ENCODE data around the gene HDDC3. TPM values are rescaled to one million over a fixed set of nuclear protein-coding genes. Genes with fewer than 3 reads are reported as not detected.

Gene HDDC3
- total RNA-seq, 1 donor from 2014 or later, result 10.5 TPM

GRCh38 chr15:90960298-90961091 is 28.1 kb upstream of the HDDC3 start:
- Histone ChIP-seq H3K4me1 (ENCODE audit: insufficient read depth, low read length) (peaks cover 18% of the 10 kb centered on the region), H3K79me2 (ENCODE audit: insufficient read depth, low read length) (peaks cover 3% of the 10 kb centered on the region), H3K27ac (ENCODE audit: low read depth, low read length) (no peak overlapping the region), H3K9ac (ENCODE audit: low read length) (no peak overlapping the region), H3K27me3 (ENCODE audit: insufficient read depth, low read length) (no peaks in the 10 kb centered on the region), H4K20me1 (ENCODE audit: insufficient read depth, low read length) (peaks cover 5% of the 10 kb centered on the region), H3K4me3 (ENCODE audit: insufficient read depth, low read depth, low read length) (no peak overlapping the region), H3K9me3 (ENCODE audit: insufficient read depth, low read depth, low read length) (no peaks in the 10 kb centered on the region), H2AFZ (ENCODE audit: low read depth, low read length) (no peak overlapping the region), H3K4me2 (ENCODE audit: low read length) (no peak overlapping the region), H3K36me3 (ENCODE audit: insufficient read depth, low read length) (peaks cover 5% of the 10 kb centered on the region)
- Mint-ChIP-seq H3K4me1 (ENCODE audit: low read depth, unreplicated experiment) (no peaks in the 10 kb centered on the region), H3K27me3 (ENCODE audit: low read depth, unreplicated experiment) (no peaks in the 10 kb centered on the region), H3K36me3 (ENCODE audit: low read depth, unreplicated experiment) (peaks cover 7% of the 10 kb centered on the region), H3K27ac (ENCODE audit: unreplicated experiment) (no peak overlapping the region), H3K4me3 (ENCODE audit: unreplicated experiment) (no peak overlapping the region), H3K9me3 (ENCODE audit: unreplicated experiment) (no peaks in the 10 kb centered on the region)
- DNase-seq (ENCODE audit: low read depth) (no peak), FAIRE-seq (no peak)
- TF ChIP-seq EZH2 (IDR thresholded peaks at IDR 0.05; ENCODE audit: insufficient read depth, low read length), result no peak
- TF ChIP-seq, protein P1, sequence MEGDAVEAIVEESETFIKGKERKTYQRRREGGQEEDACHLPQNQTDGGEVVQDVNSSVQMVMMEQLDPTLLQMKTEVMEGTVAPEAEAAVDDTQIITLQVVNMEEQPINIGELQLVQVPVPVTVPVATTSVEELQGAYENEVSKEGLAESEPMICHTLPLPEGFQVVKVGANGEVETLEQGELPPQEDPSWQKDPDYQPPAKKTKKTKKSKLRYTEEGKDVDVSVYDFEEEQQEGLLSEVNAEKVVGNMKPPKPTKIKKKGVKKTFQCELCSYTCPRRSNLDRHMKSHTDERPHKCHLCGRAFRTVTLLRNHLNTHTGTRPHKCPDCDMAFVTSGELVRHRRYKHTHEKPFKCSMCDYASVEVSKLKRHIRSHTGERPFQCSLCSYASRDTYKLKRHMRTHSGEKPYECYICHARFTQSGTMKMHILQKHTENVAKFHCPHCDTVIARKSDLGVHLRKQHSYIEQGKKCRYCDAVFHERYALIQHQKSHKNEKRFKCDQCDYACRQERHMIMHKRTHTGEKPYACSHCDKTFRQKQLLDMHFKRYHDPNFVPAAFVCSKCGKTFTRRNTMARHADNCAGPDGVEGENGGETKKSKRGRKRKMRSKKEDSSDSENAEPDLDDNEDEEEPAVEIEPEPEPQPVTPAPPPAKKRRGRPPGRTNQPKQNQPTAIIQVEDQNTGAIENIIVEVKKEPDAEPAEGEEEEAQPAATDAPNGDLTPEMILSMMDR (IDR thresholded peaks at IDR 0.05; ENCODE audit: insufficient read depth, low read depth, low read length), result no peak

DNA sequence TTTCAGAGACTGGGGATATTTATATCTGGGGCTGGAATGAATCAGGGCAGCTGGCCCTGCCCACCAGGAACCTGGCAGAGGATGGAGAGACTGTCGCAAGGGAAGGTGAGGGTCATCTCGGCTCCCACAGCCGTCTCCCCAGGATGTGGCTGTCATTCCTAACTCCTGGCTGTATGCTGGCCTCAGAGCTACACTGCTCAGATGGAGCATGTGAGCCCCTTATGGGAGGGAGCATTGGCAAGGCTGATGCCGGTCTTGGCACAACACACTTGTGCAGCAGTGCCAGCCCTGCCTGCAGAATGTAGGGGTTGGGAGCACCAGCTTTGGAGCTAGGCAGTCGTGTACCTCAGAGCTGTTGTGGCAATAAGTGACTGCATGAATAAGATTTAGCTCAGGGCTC is 27.5 kb upstream of the HDDC3 start:
- no peak overlapping the region for H3K9ac ChIP-seq (ENCODE audit: low read length)
- no peak for TF ChIP-seq EZH2 (IDR thresholded peaks at IDR 0.05; ENCODE audit: insufficient read depth, low read length)
- TF ChIP-seq, protein P1 (IDR thresholded peaks at IDR 0.05; ENCODE audit: insufficient read depth, low read depth, low read length), result no peak
- peaks cover 3% of the 10 kb centered on the region for H3K79me2 ChIP-seq (ENCODE audit: insufficient read depth, low read length)
- Mint-ChIP-seq H3K36me3 (ENCODE audit: low read depth, unreplicated experiment) (peaks cover 7% of the 10 kb centered on the region), H3K27ac (ENCODE audit: unreplicated experiment) (no peak overlapping the region), H3K4me3 (ENCODE audit: unreplicated experiment) (no peak overlapping the region), H3K27me3 (ENCODE audit: low read depth, unreplicated experiment) (no peaks in the 10 kb centered on the region), H3K4me1 (ENCODE audit: low read depth, unreplicated experiment) (no peaks in the 10 kb centered on the region), H3K9me3 (ENCODE audit: unreplicated experiment) (no peaks in the 10 kb centered on the region)
- peaks cover 5% of the 10 kb centered on the region for H3K36me3 ChIP-seq (ENCODE audit: insufficient read depth, low read length)
- H3K4me1 ChIP-seq (ENCODE audit: insufficient read depth, low read length), result peaks cover 23% of the 10 kb centered on the region
- H3K9me3 ChIP-seq (ENCODE audit: insufficient read depth, low read depth, low read length), result no peaks in the 10 kb centered on the region
- FAIRE-seq (no peak), DNase-seq (ENCODE audit: low read depth) (no peak)
- H3K4me2 ChIP-seq (ENCODE audit: low read length), result no peak overlapping the region
- H3K27ac ChIP-seq (ENCODE audit: low read depth, low read length), result no peak overlapping the region
- no peak overlapping the region for H3K4me3 ChIP-seq (ENCODE audit: insufficient read depth, low read depth, low read length)
- H2AFZ ChIP-seq (ENCODE audit: low read depth, low read length), result no peak overlapping the region
- no peaks in the 10 kb centered on the region for H3K27me3 ChIP-seq (ENCODE audit: insufficient read depth, low read length)
- H4K20me1 ChIP-seq (ENCODE audit: insufficient read depth, low read length), result peaks cover 5% of the 10 kb centered on the region

- peaks cover 5% of the 10 kb centered on the region for H4K20me1 ChIP-seq (ENCODE audit: insufficient read depth, low read length)
- H3K9ac ChIP-seq (ENCODE audit: low read length), result no peak overlapping the region
- H3K4me3 Mint-ChIP-seq (ENCODE audit: unreplicated experiment), result no peak overlapping the region
- peaks cover 7% of the 10 kb centered on the region for H3K36me3 Mint-ChIP-seq (ENCODE audit: low read depth, unreplicated experiment)
- H3K4me1 ChIP-seq (ENCODE audit: insufficient read depth, low read length), result peaks cover 26% of the 10 kb centered on the region
- H3K4me2 ChIP-seq (ENCODE audit: low read length), result no peak overlapping the region
- no peaks in the 10 kb centered on the region for H3K27me3 ChIP-seq (ENCODE audit: insufficient read depth, low read length)
- H3K9me3 Mint-ChIP-seq (ENCODE audit: unreplicated experiment), result no peaks in the 10 kb centered on the region
- FAIRE-seq (no peak), DNase-seq (ENCODE audit: low read depth) (no peak)
- TF ChIP-seq, protein P1 (IDR thresholded peaks at IDR 0.05; ENCODE audit: insufficient read depth, low read depth, low read length), result no peak
- no peak for TF ChIP-seq EZH2 (IDR thresholded peaks at IDR 0.05; ENCODE audit: insufficient read depth, low read length)
- H3K27me3 Mint-ChIP-seq (ENCODE audit: low read depth, unreplicated experiment), result no peaks in the 10 kb centered on the region
- peaks cover 3% of the 10 kb centered on the region for H3K79me2 ChIP-seq (ENCODE audit: insufficient read depth, low read length)
- peaks cover 5% of the 10 kb centered on the region for H3K36me3 ChIP-seq (ENCODE audit: insufficient read depth, low read length)
- H3K27ac Mint-ChIP-seq (ENCODE audit: unreplicated experiment), result no peak overlapping the region
- H3K4me1 Mint-ChIP-seq (ENCODE audit: low read depth, unreplicated experiment), result no peaks in the 10 kb centered on the region
- H3K27ac ChIP-seq (ENCODE audit: low read depth, low read length), result no peak overlapping the region
- no peak overlapping the region for H2AFZ ChIP-seq (ENCODE audit: low read depth, low read length)
- H3K9me3 ChIP-seq (ENCODE audit: insufficient read depth, low read depth, low read length), result no peaks in the 10 kb centered on the region
- H3K4me3 ChIP-seq (ENCODE audit: insufficient read depth, low read depth, low read length), result no peak overlapping the region
Measured at GRCh38 chr15:90959028-90959595, 26.8 kb upstream of the HDDC3 start.
